K562 (cell line): ENCODE results near the gene ARHGAP4. TPM values are rescaled to one million over a fixed set of nuclear protein-coding genes. Genes with fewer than 3 reads are reported as not detected.

Experiments used
- CUX1 ChIP-seq: fragments of 200-800 bp; sonication (Bioruptor generic); IDR thresholded peaks from 2 replicates; pipeline ENCODE4 v1.6.1; 2016; ENCODE audit warnings: missing genetic modification characterization, missing compliant biosample characterization
- GATAD2B ChIP-seq: fragments of 450-650 bp; IDR thresholded peaks from 2 replicates; pipeline ENCODE4 v1.6.1; 2017; ENCODE audit warnings: mild to moderate bottlenecking, borderline replicate concordance
- IRF9 ChIP-seq: fragments of 450-650 bp; IDR thresholded peaks from 2 replicates; pipeline ENCODE4 v1.6.1; 2016; ENCODE audit warnings: missing biosample characterization, missing genetic modification characterization
- KLF10 ChIP-seq: fragments of 250-450 bp; sonication (Bioruptor Pico); IDR thresholded peaks from 2 replicates; pipeline ENCODE4 v1.6.1; 2021; ENCODE audit warnings: matching md5 sums
- MYC ChIP-seq, 2 experiments: fragments of 250-450 bp in 1 of 2; sonication (Bioruptor Pico) in 1 of 2; IDR thresholded peaks; 2 replicates each; pipeline versions ENCODE4 v1.5.1 to v1.6.1; 2012 to 2021; ENCODE audit warnings: low read depth in 2 of 2, borderline replicate concordance in 1 of 2, improper control_type of control experiment in 1 of 2, low read length in 1 of 2, mild to moderate bottlenecking in 1 of 2, moderate library complexity in 1 of 2
- NR2C1 ChIP-seq, 2 experiments: fragments of 450-650 bp; IDR thresholded peaks; 2 replicates each; pipeline ENCODE4 v1.6.1; 2017; ENCODE audit warnings: mild to moderate bottlenecking in 2 of 2, antibody characterized with exemption in 1 of 2, inconsistent platforms in 1 of 2, missing compliant biosample characterization in 1 of 2, missing genetic modification characterization in 1 of 2
- NUFIP1 ChIP-seq: fragments of 450-650 bp; IDR thresholded peaks from 2 replicates; pipeline ENCODE4 v1.6.1; 2018; ENCODE audit not compliant: partially characterized antibody
- ZNF324 ChIP-seq: fragments of 250-450 bp; sonication (Bioruptor Pico); IDR thresholded peaks from 2 replicates; pipeline ENCODE4 v1.4.0; 2020; ENCODE audit warnings: mild to moderate bottlenecking
- ZNF395 ChIP-seq: fragments of 200-800 bp; sonication (Bioruptor generic); IDR thresholded peaks from 2 replicates; pipeline ENCODE4 v1.6.1; 2017; ENCODE audit warnings: missing genetic modification characterization, missing compliant biosample characterization
- polyA plus RNA-seq, 8 experiments: library from polyadenylated mRNA; depleted of rRNA in 4 of 8; stranded (reverse) in 5 of 8; unstranded in 3 of 8; fragments of >200 nt; fragmentation: Nextera tagmentation in 2 of 8; fragmentation: Illumina TruSeq in 1 of 8; extraction: Ambion mirVana in 2 of 8; extraction: Trizol in 1 of 8; gene quantifications; 2 replicates each; pipeline versions ENCODE4 v1.2.1 to v1.2.3, GENCODE V29; 2011 to 2014; ENCODE audit warnings: inconsistent platforms in 1 of 8, missing spikeins in 1 of 8
- total RNA-seq, 7 experiments: library from RNA; depleted of rRNA in 6 of 7; stranded (reverse); fragments of >200 nt in 6 of 7; fragmentation: Illumina TruSeq in 2 of 7; extraction: Trizol in 2 of 7; gene quantifications; 2 replicates each; pipeline versions ENCODE4 v1.2.1 to v1.2.3, GENCODE V29; 2011 to 2021; ENCODE audit warnings: low replicate concordance in 1 of 7
- TF ChIP-seq, protein P1 (sequence below): fragments of 450-650 bp; formaldehyde crosslinking; IDR thresholded peaks from 2 replicates; pipeline ENCODE4 v1.4.0; 2022; ENCODE audit warnings: missing genetic modification characterization

Gene ARHGAP4
- total and polyA plus RNA-seq, 9 of the 15 experiments (the other 6 are each of a cell fraction or from before 2014, with no cell fraction given) = 0.30 to 81.8 (median 13.5) TPM

- no peak for TF ChIP-seq ZNF324 (CRISPR knock-in tag)
- no peak; the same call in 1 of the 2 replicates for TF ChIP-seq ZNF395 (CRISPR knock-in tag)
- TF ChIP-seq, protein P1, sequence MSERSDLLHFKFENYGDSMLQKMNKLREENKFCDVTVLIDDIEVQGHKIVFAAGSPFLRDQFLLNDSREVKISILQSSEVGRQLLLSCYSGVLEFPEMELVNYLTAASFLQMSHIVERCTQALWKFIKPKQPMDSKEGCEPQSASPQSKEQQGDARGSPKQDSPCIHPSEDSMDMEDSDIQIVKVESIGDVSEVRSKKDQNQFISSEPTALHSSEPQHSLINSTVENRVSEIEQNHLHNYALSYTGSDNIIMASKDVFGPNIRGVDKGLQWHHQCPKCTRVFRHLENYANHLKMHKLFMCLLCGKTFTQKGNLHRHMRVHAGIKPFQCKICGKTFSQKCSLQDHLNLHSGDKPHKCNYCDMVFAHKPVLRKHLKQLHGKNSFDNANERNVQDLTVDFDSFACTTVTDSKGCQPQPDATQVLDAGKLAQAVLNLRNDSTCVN (CRISPR knock-in tag) = no peak
- TF ChIP-seq NR2C1 (IDR thresholded peaks at IDR 0.05) = peak; percentile 80; the same call in 1 of the 2 replicates
- no peak for TF ChIP-seq NR2C1 (tag; IDR thresholded peaks at IDR 0.05)
- TF ChIP-seq IRF9 (tag) = no peak
- TF ChIP-seq KLF10 (CRISPR knock-in tag) = no peak
- TF ChIP-seq MYC (IDR thresholded peaks at IDR 0.05; ENCODE audit: low read depth, low read length) = peak; percentile 67; the same call in 1 of the 2 replicates
- TF ChIP-seq MYC (CRISPR knock-in tag; IDR thresholded peaks at IDR 0.05; ENCODE audit: borderline replicate concordance, low read depth) = peak; percentile 9; the same call in 1 of the 2 replicates
- TF ChIP-seq CUX1 (CRISPR knock-in tag) = no peak
- TF ChIP-seq NUFIP1 = peak; percentile 80
- TF ChIP-seq GATAD2B = no peak
These were observed 44.5 kb upstream of the ARHGAP4 start (continued) for GRCh38 chrX:153970357-153971123.
